GM23338 (cell line): ENCODE measurements around the gene SKA3. TPM values are rescaled to one million over a fixed set of nuclear protein-coding genes. Genes with fewer than 3 reads are reported as not detected.

Experiments
- ATAC-seq: fragments of 200-7000 bp; cut with Tn5 transposase; 3 replicates; pipeline ENCODE4 v1.9.1; 2020
- DNase-seq: peaks from one replicate; pipeline ENCODE4 v3.0.0-alpha.2; 2015; ENCODE audit warnings: low spot score
- H2AFZ ChIP-seq: fragments of 200-600 bp; sonication (generic); 2 replicates; pipeline ENCODE4 v1.8.0; 2016; ENCODE audit warnings: antibody characterized with exemption, mild to moderate bottlenecking, moderate library complexity
- H3F3A ChIP-seq: fragments of 200-600 bp; sonication (generic); replicated peaks from 2 replicates; pipeline ENCODE4 v1.8.0; 2017; ENCODE audit warnings: antibody characterized with exemption, mixed run types, low read depth
- H3K27ac ChIP-seq: fragments of 200-600 bp; sonication (generic); 2 replicates; pipeline ENCODE4 v1.6.1; 2016; ENCODE audit warnings: low read depth
- H3K27me3 ChIP-seq: fragments of 200-600 bp; sonication (generic); 2 replicates; pipeline ENCODE4 v1.8.0; 2016; ENCODE audit warnings: mild to moderate bottlenecking, mixed run types, moderate library complexity; ENCODE audit not compliant: insufficient read depth
- H3K36me3 ChIP-seq: fragments of 200-600 bp; sonication (generic); 2 replicates; pipeline ENCODE4 v1.8.0; 2016; ENCODE audit warnings: mild to moderate bottlenecking; ENCODE audit not compliant: insufficient read depth
- H3K4me1 ChIP-seq: fragments of 200-600 bp; sonication (generic); 2 replicates; pipeline ENCODE4 v1.8.0; 2016; ENCODE audit warnings: mild to moderate bottlenecking, moderate library complexity; ENCODE audit not compliant: insufficient read depth
- H3K4me2 ChIP-seq: fragments of 200-600 bp; sonication (generic); 2 replicates; pipeline ENCODE4 v1.7.1; 2017; ENCODE audit warnings: mixed run types
- H3K4me3 ChIP-seq: fragments of 200-600 bp; sonication (generic); 2 replicates; pipeline ENCODE4 v1.6.1; 2016; ENCODE audit warnings: mixed run types
- H3K79me2 ChIP-seq: fragments of 200-600 bp; sonication (generic); replicated peaks from 2 replicates; pipeline ENCODE4 v1.8.0; 2017; ENCODE audit warnings: mild to moderate bottlenecking; ENCODE audit not compliant: insufficient read depth
- H3K9me2 ChIP-seq: fragments of 200-600 bp; sonication (generic); 2 replicates; pipeline ENCODE4 v1.8.0; 2017; ENCODE audit not compliant: insufficient read depth
- H4K20me1 ChIP-seq: fragments of 200-600 bp; sonication (generic); replicated peaks from 2 replicates; pipeline ENCODE4 v1.8.0; 2017; ENCODE audit warnings: mild to moderate bottlenecking; ENCODE audit not compliant: insufficient read depth
- H3K27ac Mint-ChIP-seq: 2 replicates; pipeline ENCODE4 v1.8.0; 2020; ENCODE audit warnings: inconsistent platforms, mild to moderate bottlenecking, moderate library complexity, mixed read lengths
- H3K27me3 Mint-ChIP-seq: 3 replicates; pipeline ENCODE4 v1.8.0; 2022; ENCODE audit warnings: low read depth, mild to moderate bottlenecking, moderate library complexity, mixed read lengths, inconsistent platforms; ENCODE audit not compliant: insufficient read depth, poor library complexity
- H3K36me3 Mint-ChIP-seq: 3 replicates; pipeline ENCODE4 v1.8.0; 2021; ENCODE audit warnings: low read depth, mild to moderate bottlenecking, inconsistent platforms, moderate library complexity, mixed read lengths
- H3K4me1 Mint-ChIP-seq: 3 replicates; pipeline ENCODE4 v1.8.0; 2020; ENCODE audit warnings: mild to moderate bottlenecking, inconsistent platforms, mixed read lengths
- H3K4me3 Mint-ChIP-seq: 3 replicates; pipeline ENCODE4 v1.8.0; 2021; ENCODE audit warnings: moderate library complexity, mild to moderate bottlenecking, inconsistent platforms, mixed read lengths
- H3K9me3 Mint-ChIP-seq: 3 replicates; pipeline ENCODE4 v1.8.0; 2020; ENCODE audit warnings: moderate library complexity, mild to moderate bottlenecking, inconsistent platforms, mixed read lengths
- CREB1 ChIP-seq: fragments of 250-450 bp; sonication (Bioruptor Pico); IDR thresholded peaks from 2 replicates; pipeline ENCODE4 v1.5.0; 2020; ENCODE audit warnings: low read depth, mild to moderate bottlenecking, moderate library complexity
- EZH2 ChIP-seq: fragments of 200-600 bp; sonication (generic); IDR thresholded peaks from one replicate; pipeline ENCODE4 v1.8.0; 2017; ENCODE audit warnings: antibody characterized with exemption, mild to moderate bottlenecking, low read depth; ENCODE audit not compliant: unreplicated experiment
- EZH2phosphoT487 ChIP-seq: fragments of 200-600 bp; sonication (generic); IDR thresholded peaks from one replicate; pipeline ENCODE4 v1.8.1; 2018; ENCODE audit warnings: antibody characterized with exemption; ENCODE audit not compliant: unreplicated experiment
- JUNB ChIP-seq: IDR thresholded peaks from one replicate; pipeline ENCODE4 v1.6.1; 2016; ENCODE audit warnings: antibody characterized with exemption; ENCODE audit not compliant: unreplicated experiment
- NANOG ChIP-seq: IDR thresholded peaks from 2 replicates; pipeline ENCODE4 v1.6.1; 2016; ENCODE audit warnings: antibody characterized with exemption, borderline replicate concordance
- POLR2AphosphoS5 ChIP-seq: IDR thresholded peaks from 2 replicates; pipeline ENCODE4 v1.6.1; 2016; ENCODE audit warnings: antibody characterized with exemption, low read depth
- STAT1 ChIP-seq: IDR thresholded peaks from one replicate; pipeline ENCODE4 v1.6.1; 2016; ENCODE audit warnings: antibody characterized with exemption; ENCODE audit not compliant: unreplicated experiment
- ZNF114 ChIP-seq: fragments of 250-450 bp; sonication (Bioruptor Pico); IDR thresholded peaks from 2 replicates; pipeline ENCODE4 v1.5.0; 2020; ENCODE audit warnings: mild to moderate bottlenecking, moderate library complexity
- ZNF331 ChIP-seq: fragments of 250-450 bp; sonication (Bioruptor Pico); IDR thresholded peaks from 2 replicates; pipeline ENCODE4 v1.5.0; 2020; ENCODE audit warnings: low read depth, mild to moderate bottlenecking, moderate library complexity
- polyA plus RNA-seq: library from polyadenylated mRNA; unstranded; fragments of >200 nt; fragmentation: Nextera tagmentation; extraction: Ambion mirVana; gene quantifications from 2 replicates; pipeline ENCODE4 v1.2.1, GENCODE V29; 2016
- total RNA-seq: library from RNA; depleted of rRNA; stranded (reverse); fragments of >200 nt; shearing (Covaris generic); gene quantifications from 2 replicates; pipeline ENCODE4 v1.2.3, GENCODE V29; 2014
- TF ChIP-seq, protein P1 (sequence below): IDR thresholded peaks from one replicate; pipeline ENCODE4 v1.6.1; 2018; ENCODE audit warnings: antibody characterized with exemption; ENCODE audit not compliant: unreplicated experiment
- TF ChIP-seq, protein P2 (sequence below): fragments of 250-450 bp; sonication (Bioruptor Pico); IDR thresholded peaks from 2 replicates; pipeline ENCODE4 v1.5.0; 2020; ENCODE audit warnings: mild to moderate bottlenecking, moderate library complexity
- TF ChIP-seq, protein P3 (sequence below), 2 experiments: fragments of 200-600 bp in 1 of 2; sonication (generic) in 1 of 2; conservative IDR thresholded peaks; 2 replicates each; pipeline versions ENCODE4 v1.5.1 to v1.6.1; 2016 to 2017; ENCODE audit warnings: antibody characterized with exemption in 2 of 2, low read depth in 2 of 2, mild to moderate bottlenecking in 2 of 2, moderate library complexity in 1 of 2
- TF ChIP-seq, protein P4 (sequence below): IDR thresholded peaks from 2 replicates; pipeline ENCODE4 v1.6.1; 2016; ENCODE audit warnings: antibody characterized with exemption

Gene SKA3
- total and polyA plus RNA-seq, 2 experiments from 2014 or later, result 65.9 to 179 TPM

DNA sequence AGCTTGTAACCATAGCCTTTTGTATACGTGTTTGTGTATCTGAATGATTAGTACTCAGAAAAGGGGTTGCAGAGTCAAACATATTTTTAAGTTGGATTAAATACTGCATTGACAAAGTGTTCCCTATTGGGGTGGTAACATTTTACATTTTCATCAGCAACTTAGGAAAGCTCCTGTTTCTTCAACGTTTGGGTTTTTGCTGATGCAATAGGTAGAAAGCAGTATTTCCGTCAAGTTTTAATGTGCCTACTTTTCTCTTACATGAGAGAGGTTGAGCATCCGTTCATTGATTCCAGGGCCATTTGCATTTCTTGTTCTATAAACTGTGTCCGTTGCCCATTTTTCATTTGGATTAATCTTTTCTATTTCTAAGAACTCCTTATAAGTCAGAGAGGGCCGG, 56.2 kb downstream of the SKA3 start:
- peaks cover 19% of the 10 kb centered on the region for H3K4me1 ChIP-seq
- no peak overlapping the region for H3K4me2 ChIP-seq
- H3K4me1 Mint-ChIP-seq, result peaks cover 32% of the 10 kb centered on the region
- no peak overlapping the region for H2AFZ ChIP-seq
- no peak for DNase-seq
- H3K36me3 Mint-ChIP-seq, result peaks cover 9% of the 10 kb centered on the region; the same call in 2 of the 3 replicates
- H3F3A ChIP-seq, result peaks cover 6% of the 10 kb centered on the region
- no peaks in the 10 kb centered on the region for H3K27me3 ChIP-seq
- no peak for TF ChIP-seq EZH2
- TF ChIP-seq POLR2AphosphoS5, result no peak
- TF ChIP-seq, protein P1, sequence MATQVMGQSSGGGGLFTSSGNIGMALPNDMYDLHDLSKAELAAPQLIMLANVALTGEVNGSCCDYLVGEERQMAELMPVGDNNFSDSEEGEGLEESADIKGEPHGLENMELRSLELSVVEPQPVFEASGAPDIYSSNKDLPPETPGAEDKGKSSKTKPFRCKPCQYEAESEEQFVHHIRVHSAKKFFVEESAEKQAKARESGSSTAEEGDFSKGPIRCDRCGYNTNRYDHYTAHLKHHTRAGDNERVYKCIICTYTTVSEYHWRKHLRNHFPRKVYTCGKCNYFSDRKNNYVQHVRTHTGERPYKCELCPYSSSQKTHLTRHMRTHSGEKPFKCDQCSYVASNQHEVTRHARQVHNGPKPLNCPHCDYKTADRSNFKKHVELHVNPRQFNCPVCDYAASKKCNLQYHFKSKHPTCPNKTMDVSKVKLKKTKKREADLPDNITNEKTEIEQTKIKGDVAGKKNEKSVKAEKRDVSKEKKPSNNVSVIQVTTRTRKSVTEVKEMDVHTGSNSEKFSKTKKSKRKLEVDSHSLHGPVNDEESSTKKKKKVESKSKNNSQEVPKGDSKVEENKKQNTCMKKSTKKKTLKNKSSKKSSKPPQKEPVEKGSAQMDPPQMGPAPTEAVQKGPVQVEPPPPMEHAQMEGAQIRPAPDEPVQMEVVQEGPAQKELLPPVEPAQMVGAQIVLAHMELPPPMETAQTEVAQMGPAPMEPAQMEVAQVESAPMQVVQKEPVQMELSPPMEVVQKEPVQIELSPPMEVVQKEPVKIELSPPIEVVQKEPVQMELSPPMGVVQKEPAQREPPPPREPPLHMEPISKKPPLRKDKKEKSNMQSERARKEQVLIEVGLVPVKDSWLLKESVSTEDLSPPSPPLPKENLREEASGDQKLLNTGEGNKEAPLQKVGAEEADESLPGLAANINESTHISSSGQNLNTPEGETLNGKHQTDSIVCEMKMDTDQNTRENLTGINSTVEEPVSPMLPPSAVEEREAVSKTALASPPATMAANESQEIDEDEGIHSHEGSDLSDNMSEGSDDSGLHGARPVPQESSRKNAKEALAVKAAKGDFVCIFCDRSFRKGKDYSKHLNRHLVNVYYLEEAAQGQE, result no peak
- TF ChIP-seq, protein P2, sequence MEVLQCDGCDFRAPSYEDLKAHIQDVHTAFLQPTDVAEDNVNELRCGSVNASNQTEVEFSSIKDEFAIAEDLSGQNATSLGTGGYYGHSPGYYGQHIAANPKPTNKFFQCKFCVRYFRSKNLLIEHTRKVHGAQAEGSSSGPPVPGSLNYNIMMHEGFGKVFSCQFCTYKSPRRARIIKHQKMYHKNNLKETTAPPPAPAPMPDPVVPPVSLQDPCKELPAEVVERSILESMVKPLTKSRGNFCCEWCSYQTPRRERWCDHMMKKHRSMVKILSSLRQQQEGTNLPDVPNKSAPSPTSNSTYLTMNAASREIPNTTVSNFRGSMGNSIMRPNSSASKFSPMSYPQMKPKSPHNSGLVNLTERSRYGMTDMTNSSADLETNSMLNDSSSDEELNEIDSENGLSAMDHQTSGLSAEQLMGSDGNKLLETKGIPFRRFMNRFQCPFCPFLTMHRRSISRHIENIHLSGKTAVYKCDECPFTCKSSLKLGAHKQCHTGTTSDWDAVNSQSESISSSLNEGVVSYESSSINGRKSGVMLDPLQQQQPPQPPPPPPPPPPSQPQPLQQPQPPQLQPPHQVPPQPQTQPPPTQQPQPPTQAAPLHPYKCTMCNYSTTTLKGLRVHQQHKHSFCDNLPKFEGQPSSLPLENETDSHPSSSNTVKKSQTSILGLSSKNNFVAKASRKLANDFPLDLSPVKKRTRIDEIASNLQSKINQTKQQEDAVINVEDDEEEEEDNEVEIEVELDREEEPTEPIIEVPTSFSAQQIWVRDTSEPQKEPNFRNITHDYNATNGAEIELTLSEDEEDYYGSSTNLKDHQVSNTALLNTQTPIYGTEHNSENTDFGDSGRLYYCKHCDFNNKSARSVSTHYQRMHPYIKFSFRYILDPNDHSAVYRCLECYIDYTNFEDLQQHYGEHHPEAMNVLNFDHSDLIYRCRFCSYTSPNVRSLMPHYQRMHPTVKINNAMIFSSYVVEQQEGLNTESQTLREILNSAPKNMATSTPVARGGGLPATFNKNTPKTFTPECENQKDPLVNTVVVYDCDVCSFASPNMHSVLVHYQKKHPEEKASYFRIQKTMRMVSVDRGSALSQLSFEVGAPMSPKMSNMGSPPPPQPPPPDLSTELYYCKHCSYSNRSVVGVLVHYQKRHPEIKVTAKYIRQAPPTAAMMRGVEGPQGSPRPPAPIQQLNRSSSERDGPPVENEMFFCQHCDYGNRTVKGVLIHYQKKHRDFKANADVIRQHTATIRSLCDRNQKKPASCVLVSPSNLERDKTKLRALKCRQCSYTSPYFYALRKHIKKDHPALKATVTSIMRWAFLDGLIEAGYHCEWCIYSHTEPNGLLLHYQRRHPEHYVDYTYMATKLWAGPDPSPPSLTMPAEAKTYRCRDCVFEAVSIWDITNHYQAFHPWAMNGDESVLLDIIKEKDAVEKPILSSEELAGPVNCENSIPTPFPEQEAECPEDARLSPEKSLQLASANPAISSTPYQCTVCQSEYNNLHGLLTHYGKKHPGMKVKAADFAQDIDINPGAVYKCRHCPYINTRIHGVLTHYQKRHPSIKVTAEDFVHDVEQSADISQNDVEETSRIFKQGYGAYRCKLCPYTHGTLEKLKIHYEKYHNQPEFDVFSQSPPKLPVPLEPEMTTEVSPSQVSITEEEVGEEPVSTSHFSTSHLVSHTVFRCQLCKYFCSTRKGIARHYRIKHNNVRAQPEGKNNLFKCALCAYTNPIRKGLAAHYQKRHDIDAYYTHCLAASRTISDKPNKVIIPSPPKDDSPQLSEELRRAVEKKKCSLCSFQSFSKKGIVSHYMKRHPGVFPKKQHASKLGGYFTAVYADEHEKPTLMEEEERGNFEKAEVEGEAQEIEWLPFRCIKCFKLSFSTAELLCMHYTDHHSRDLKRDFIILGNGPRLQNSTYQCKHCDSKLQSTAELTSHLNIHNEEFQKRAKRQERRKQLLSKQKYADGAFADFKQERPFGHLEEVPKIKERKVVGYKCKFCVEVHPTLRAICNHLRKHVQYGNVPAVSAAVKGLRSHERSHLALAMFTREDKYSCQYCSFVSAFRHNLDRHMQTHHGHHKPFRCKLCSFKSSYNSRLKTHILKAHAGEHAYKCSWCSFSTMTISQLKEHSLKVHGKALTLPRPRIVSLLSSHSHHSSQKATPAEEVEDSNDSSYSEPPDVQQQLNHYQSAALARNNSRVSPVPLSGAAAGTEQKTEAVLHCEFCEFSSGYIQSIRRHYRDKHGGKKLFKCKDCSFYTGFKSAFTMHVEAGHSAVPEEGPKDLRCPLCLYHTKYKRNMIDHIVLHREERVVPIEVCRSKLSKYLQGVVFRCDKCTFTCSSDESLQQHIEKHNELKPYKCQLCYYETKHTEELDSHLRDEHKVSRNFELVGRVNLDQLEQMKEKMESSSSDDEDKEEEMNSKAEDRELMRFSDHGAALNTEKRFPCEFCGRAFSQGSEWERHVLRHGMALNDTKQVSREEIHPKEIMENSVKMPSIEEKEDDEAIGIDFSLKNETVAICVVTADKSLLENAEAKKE, result no peak
- TF ChIP-seq JUNB, result no peak
- no peak for TF ChIP-seq STAT1
- TF ChIP-seq ZNF114, result no peak
- no peak for TF ChIP-seq NANOG
- TF ChIP-seq, protein P3, sequence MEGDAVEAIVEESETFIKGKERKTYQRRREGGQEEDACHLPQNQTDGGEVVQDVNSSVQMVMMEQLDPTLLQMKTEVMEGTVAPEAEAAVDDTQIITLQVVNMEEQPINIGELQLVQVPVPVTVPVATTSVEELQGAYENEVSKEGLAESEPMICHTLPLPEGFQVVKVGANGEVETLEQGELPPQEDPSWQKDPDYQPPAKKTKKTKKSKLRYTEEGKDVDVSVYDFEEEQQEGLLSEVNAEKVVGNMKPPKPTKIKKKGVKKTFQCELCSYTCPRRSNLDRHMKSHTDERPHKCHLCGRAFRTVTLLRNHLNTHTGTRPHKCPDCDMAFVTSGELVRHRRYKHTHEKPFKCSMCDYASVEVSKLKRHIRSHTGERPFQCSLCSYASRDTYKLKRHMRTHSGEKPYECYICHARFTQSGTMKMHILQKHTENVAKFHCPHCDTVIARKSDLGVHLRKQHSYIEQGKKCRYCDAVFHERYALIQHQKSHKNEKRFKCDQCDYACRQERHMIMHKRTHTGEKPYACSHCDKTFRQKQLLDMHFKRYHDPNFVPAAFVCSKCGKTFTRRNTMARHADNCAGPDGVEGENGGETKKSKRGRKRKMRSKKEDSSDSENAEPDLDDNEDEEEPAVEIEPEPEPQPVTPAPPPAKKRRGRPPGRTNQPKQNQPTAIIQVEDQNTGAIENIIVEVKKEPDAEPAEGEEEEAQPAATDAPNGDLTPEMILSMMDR (conservative IDR thresholded peaks at IDR 0.05; ENCODE audit: low read depth in 2 of 2), result no peak
- no peak for TF ChIP-seq EZH2phosphoT487
- TF ChIP-seq CREB1 (CRISPR knock-in tag), result no peak
- TF ChIP-seq, protein P4, sequence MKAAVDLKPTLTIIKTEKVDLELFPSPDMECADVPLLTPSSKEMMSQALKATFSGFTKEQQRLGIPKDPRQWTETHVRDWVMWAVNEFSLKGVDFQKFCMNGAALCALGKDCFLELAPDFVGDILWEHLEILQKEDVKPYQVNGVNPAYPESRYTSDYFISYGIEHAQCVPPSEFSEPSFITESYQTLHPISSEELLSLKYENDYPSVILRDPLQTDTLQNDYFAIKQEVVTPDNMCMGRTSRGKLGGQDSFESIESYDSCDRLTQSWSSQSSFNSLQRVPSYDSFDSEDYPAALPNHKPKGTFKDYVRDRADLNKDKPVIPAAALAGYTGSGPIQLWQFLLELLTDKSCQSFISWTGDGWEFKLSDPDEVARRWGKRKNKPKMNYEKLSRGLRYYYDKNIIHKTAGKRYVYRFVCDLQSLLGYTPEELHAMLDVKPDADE, result no peak
- TF ChIP-seq ZNF331 (CRISPR knock-in tag), result no peak
- no peak overlapping the region for H3K4me3 ChIP-seq
- H3K79me2 ChIP-seq, result no peaks in the 10 kb centered on the region
- H3K4me3 Mint-ChIP-seq, result no peak overlapping the region
- no peak overlapping the region for H3K27ac Mint-ChIP-seq
- H4K20me1 ChIP-seq, result no peaks in the 10 kb centered on the region
- peaks cover 17% of the 10 kb centered on the region for H3K9me3 Mint-ChIP-seq
- H3K27ac ChIP-seq, result no peak overlapping the region
- peaks cover 10% of the 10 kb centered on the region for H3K27me3 Mint-ChIP-seq
- no peaks in the 10 kb centered on the region for H3K36me3 ChIP-seq
- H3K9me2 ChIP-seq, result no peaks in the 10 kb centered on the region; the same call in 1 of the 2 replicates
- no peak for ATAC-seq
